HEK293T (cell line): Measurements from ENCODE around the gene GAS2L2.

Experiments used
- CTCF ChIA-PET: fragments of 350-600 bp; formaldehyde crosslinking; extraction: SDS; loops from one replicate; lab custom pipeline; 2021; ENCODE audit warnings: antibody characterized with exemption, inconsistent platforms; lab: Yijun Ruan, JAX
- POLR2A ChIA-PET: fragments of 350-600 bp; formaldehyde crosslinking; extraction: SDS; loops from one replicate; lab custom pipeline; 2020; ENCODE audit warnings: antibody characterized with exemption, inconsistent platforms; lab: Yijun Ruan, JAX
- DNase-seq: peaks from one replicate; pipeline ENCODE4 v3.0.0; 2012; ENCODE audit warnings: mixed read lengths; ENCODE audit errors: extremely low spot score
- ARNT ChIP-seq: fragments of 450-650 bp; IDR thresholded peaks from 2 replicates; pipeline ENCODE4 v1.6.1; 2017; ENCODE audit warnings: mild to moderate bottlenecking
- BHLHE40 ChIP-seq: fragments of 450-650 bp; IDR thresholded peaks from 2 replicates; pipeline ENCODE4 v1.6.1; 2016; ENCODE audit warnings: mild to moderate bottlenecking, moderate library complexity, borderline replicate concordance
- CTBP1 ChIP-seq: fragments of 450-650 bp; IDR thresholded peaks from 2 replicates; pipeline ENCODE4 v1.6.1; 2016; ENCODE audit warnings: borderline replicate concordance
- ELF4 ChIP-seq: fragments of 450-650 bp; IDR thresholded peaks from 2 replicates; pipeline ENCODE4 v1.6.1; 2017; ENCODE audit warnings: antibody characterized with exemption
- FOXA1 ChIP-seq: fragments of 450-650 bp; IDR thresholded peaks from 2 replicates; pipeline ENCODE4 v1.6.1; 2016; ENCODE audit warnings: mild to moderate bottlenecking
- FOXK2 ChIP-seq: fragments of 450-650 bp; IDR thresholded peaks from 2 replicates; pipeline ENCODE4 v1.6.1; 2016; ENCODE audit warnings: mild to moderate bottlenecking
- FOXM1 ChIP-seq: fragments of 450-650 bp; IDR thresholded peaks from 2 replicates; pipeline ENCODE4 v1.6.1; 2017; ENCODE audit warnings: mild to moderate bottlenecking, borderline replicate concordance
- HDGF ChIP-seq: fragments of 450-650 bp; IDR thresholded peaks from 2 replicates; pipeline ENCODE4 v1.6.1; 2017; ENCODE audit warnings: antibody characterized with exemption, borderline replicate concordance
- L3MBTL2 ChIP-seq: fragments of 450-650 bp; conservative IDR thresholded peaks from 2 replicates; pipeline ENCODE4 v1.6.1; 2016; ENCODE audit warnings: mild to moderate bottlenecking
- LEF1 ChIP-seq: fragments of 450-650 bp; IDR thresholded peaks from 2 replicates; pipeline ENCODE4 v1.6.1; 2017; ENCODE audit warnings: mild to moderate bottlenecking, borderline replicate concordance
- NFRKB ChIP-seq: fragments of 450-650 bp; IDR thresholded peaks from 2 replicates; pipeline ENCODE4 v1.6.1; 2016; ENCODE audit warnings: mild to moderate bottlenecking, moderate library complexity
- SP1 ChIP-seq: fragments of 450-650 bp; IDR thresholded peaks from 2 replicates; pipeline ENCODE4 v1.6.1; 2017
- SUZ12 ChIP-seq: fragments of 450-650 bp; IDR thresholded peaks from 2 replicates; pipeline ENCODE4 v1.6.1; 2016; ENCODE audit warnings: mild to moderate bottlenecking
- TARDBP ChIP-seq: fragments of 450-650 bp; IDR thresholded peaks from 2 replicates; pipeline ENCODE4 v1.6.1; 2016
- ZNF384 ChIP-seq: fragments of 450-650 bp; IDR thresholded peaks from 2 replicates; pipeline ENCODE4 v1.6.1; 2016
- TF ChIP-seq, protein P1 (sequence below): fragments of 450-650 bp; IDR thresholded peaks from 2 replicates; pipeline ENCODE4 v1.6.1; 2016

GAS2L2 gene

DNA sequence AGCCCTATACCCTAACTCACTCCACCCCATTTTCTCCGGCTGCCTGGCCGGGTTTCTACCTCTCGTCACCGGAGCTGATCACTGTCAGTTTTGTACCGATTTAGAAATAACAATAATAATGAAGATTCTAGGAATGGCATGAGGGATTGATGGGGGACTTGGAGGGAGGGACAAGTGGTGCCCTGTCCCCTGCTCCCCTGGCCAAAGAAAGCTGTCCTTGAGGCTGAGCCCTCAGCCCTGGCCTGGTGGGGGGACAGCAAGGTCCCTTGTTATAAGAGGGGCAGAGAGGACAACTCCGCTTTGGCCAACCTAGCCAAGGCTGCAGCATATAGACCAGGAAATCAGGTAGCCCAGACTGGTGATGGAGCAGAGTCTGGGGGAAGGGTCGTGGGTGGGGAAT is 10.5 kb downstream of the GAS2L2 start:
- ChIA-PET CTCF (no interaction called here), POLR2A (no interaction called here)
- TF ChIP-seq ARNT (no peak), TARDBP (no peak), LEF1 (no peak), ELF4 (no peak), SUZ12 (no peak), ZNF384 (no peak), L3MBTL2 (no peak), FOXA1 (no peak), NFRKB (no peak), BHLHE40 (no peak), FOXM1 (no peak), SP1 (no peak), FOXK2 (no peak)
- TF ChIP-seq, protein P1, sequence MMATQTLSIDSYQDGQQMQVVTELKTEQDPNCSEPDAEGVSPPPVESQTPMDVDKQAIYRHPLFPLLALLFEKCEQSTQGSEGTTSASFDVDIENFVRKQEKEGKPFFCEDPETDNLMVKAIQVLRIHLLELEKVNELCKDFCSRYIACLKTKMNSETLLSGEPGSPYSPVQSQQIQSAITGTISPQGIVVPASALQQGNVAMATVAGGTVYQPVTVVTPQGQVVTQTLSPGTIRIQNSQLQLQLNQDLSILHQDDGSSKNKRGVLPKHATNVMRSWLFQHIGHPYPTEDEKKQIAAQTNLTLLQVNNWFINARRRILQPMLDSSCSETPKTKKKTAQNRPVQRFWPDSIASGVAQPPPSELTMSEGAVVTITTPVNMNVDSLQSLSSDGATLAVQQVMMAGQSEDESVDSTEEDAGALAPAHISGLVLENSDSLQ = no peak
- DNase-seq = no peak

DNA sequence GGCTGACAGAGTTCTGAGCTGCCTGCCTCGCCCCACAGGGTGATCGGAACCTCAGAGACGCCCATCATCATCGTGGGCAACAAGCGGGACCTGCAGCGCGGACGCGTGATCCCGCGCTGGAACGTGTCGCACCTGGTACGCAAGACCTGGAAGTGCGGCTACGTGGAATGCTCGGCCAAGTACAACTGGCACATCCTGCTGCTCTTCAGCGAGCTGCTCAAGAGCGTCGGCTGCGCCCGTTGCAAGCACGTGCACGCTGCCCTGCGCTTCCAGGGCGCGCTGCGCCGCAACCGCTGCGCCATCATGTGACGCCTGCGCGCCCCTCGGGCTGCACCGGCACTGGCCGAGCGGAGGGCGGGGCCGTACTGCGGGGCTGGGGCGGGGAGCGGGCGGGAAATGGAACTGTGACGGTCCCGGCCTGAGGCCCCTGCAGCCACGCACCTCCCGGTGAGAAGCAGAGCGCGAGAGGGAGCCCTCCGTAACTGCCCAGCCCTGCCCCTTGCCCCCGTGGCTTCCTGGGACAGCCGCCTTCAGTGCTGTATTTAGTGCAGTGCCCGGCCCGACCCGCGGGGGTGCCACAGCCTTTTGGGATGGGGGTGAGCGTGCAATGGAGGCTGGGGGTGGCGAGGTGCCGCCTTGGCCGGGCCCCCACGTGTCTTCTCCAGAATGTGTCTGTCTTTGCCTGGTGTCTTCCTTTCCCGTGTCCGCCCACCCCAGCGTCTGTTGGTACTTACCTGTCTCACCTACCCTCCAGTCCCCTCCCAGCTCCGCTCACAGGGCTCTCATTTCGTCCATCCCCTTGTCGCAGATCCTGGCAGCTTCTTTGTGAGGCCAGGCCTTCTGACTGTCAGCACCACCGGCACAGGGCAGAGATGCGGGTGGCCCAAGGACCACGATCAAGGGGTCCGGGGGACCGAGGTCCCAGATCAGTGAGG is 11.8 kb downstream of the GAS2L2 start:
- no peak for TF ChIP-seq HDGF
- no peak for TF ChIP-seq NFRKB
- TF ChIP-seq FOXK2 = no peak
- no peak for TF ChIP-seq CTBP1
- TF ChIP-seq FOXA1 = no peak
- ChIA-PET CTCF (no interaction called here), POLR2A (no interaction called here)

DNA sequence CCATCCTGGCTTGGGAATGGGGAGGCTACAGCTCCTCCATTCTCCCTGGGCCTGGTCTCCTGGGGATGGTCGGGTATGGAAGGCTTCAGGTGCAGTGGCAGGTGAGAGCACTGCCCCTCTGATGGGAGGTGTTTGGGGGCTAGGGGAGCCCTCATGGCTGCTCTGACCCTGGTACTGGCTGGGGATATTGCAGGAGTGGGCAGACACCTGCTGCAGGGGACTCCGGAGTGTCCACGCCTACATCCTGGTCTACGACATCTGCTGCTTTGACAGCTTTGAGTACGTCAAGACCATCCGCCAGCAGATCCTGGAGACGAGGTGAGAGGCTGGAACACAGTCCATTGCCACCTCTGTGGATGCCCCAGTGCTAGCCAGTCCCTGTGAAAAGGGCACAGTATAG is 12.8 kb downstream of the GAS2L2 start:
- no peak for DNase-seq
- ChIA-PET CTCF (no interaction called here), POLR2A (interaction anchor here (0.8 to 1.3 kb wide), 2 partner anchors 27 to 69 kb away, joined by 3 to 4 read pairs; partner anchors contain the start of gene TAF15)
- no peak for TF ChIP-seq NFRKB
- TF ChIP-seq ZNF384 = no peak
- no peak for TF ChIP-seq FOXA1
- no peak for TF ChIP-seq L3MBTL2
- no peak for TF ChIP-seq SUZ12
- TF ChIP-seq FOXM1 = no peak
- no peak for TF ChIP-seq FOXK2
- no peak for TF ChIP-seq TARDBP
- TF ChIP-seq, protein P1 = no peak
- no peak for TF ChIP-seq CTBP1

More for the DNA sequence above, 11.8 kb downstream of the GAS2L2 start:
- DNase-seq = no peak

DNA sequence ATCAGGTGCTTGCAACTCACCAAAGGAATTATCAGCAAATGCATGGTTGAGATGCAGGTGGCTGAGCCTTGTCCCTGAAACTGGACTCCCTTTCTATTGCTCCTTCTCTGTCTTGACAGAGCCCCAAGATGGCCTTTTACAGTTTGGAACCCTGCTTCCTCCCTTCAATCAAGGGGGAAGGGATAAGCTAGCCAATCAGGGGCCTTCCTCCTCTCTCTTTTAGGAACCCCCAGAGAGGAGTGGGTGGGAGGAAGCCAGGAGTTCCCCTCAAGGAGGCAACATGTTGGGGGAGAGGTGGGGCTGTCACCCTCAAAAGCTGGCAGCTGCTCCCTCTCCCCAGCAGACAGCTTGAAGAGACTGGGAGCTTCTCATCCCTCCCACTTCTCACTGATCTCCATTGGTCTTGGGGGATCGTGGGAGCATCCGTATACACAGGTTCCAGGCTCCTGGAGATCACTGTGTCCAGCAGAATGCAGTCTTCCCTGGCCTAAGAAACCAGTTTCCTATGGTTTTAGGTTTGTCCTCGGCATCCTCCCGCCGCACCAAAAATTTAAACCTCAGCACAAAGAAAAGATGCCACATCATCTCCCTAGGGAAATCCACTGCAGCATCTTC is 14.4 kb downstream of the GAS2L2 start:
- TF ChIP-seq NFRKB = no peak
- no peak for TF ChIP-seq FOXM1
- no peak for TF ChIP-seq ARNT
- no peak for TF ChIP-seq BHLHE40
- TF ChIP-seq, protein P1 = no peak
- POLR2A ChIA-PET = no interaction called here
- CTCF ChIA-PET = interaction anchor here (0.8 kb wide), 1 partner anchor 9 kb away, joined by 4 read pairs; no protein-coding TSS in a partner anchor
- DNase-seq = no peak

DNA sequence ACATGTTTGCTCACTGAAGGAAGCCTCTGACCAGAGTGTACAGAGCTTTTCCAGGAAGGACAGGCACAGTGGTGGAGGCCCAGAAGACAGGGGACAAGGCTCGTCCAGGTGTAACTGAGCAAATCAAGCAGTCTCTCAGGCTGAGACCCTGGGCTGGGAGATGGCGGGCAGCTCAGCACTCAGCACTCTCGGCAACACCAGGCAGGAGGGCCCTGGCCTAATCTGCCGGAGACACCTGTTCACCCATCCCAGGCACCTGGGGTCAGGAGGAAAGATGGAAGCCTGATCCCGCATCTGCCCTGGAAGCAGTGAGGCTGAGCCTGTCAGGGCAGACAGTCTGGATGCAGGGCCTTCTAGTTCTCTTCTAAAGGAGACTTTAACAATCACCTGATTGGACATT is 16.8 kb downstream of the GAS2L2 start:
- TF ChIP-seq HDGF (no peak), SUZ12 (no peak), NFRKB (no peak), ARNT (no peak), FOXM1 (no peak), BHLHE40 (no peak), L3MBTL2 (no peak), LEF1 (no peak), SP1 (no peak), FOXK2 (no peak), TARDBP (no peak), FOXA1 (no peak)
- TF ChIP-seq, protein P1 = no peak
- no peak for DNase-seq
- ChIA-PET CTCF (interaction anchor here (1.1 kb wide), 1 partner anchor 11 kb away, joined by 3 read pairs; no protein-coding TSS in a partner anchor), POLR2A (interaction anchor here (0.5 kb wide), 1 partner anchor 24 kb away, joined by 3 read pairs; no protein-coding TSS in a partner anchor)
